Measurements from ENCODE around the gene IRF8. TPM values are rescaled to one million over a fixed set of nuclear protein-coding genes. Genes with fewer than 3 reads are reported as not detected.

IRF8 gene
- total RNA-seq, 1 experiment from 2014 or later: 0.19 TPM

DNA sequence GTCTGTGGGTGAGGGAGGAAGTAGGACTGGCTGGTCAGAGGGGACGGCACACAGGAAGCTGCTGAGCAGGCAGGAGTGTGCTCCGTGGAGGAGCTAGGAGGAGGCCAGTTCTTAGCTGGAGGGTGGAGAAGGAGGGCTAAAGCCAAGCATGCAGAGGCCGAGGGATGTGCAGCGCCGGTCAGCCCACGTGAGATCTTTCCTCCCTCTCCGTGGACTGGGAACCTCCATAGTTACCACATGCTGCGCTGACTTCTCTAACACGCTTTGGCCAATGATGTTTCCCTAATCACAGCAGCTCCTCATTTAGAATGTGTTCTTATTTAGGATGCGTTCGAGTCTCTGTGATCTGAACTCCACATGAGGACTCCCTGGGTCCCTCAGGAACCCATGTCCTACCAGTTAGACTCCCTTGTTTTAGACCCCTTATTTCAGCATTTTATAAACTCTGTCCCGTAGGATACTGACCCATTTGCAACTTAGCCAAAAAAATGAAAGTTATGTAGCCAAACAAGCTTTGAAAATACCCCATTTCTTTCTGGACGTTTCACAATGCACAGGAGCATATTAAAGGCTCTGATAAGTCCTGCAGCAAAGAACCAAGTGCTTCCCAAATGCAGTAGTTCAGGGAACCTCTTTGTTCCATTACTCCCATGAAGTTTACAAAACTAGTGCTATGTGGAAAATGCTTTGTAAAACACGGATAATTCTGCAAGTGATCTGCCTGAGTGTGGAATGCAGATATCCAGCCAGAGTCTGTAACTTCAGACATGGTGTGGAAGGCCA is 51.4 kb downstream of the IRF8 start:
- POLR2A ChIA-PET (ENCODE audit: low non-redundant PET): no interaction called here
- TF ChIP-seq, protein P1, sequence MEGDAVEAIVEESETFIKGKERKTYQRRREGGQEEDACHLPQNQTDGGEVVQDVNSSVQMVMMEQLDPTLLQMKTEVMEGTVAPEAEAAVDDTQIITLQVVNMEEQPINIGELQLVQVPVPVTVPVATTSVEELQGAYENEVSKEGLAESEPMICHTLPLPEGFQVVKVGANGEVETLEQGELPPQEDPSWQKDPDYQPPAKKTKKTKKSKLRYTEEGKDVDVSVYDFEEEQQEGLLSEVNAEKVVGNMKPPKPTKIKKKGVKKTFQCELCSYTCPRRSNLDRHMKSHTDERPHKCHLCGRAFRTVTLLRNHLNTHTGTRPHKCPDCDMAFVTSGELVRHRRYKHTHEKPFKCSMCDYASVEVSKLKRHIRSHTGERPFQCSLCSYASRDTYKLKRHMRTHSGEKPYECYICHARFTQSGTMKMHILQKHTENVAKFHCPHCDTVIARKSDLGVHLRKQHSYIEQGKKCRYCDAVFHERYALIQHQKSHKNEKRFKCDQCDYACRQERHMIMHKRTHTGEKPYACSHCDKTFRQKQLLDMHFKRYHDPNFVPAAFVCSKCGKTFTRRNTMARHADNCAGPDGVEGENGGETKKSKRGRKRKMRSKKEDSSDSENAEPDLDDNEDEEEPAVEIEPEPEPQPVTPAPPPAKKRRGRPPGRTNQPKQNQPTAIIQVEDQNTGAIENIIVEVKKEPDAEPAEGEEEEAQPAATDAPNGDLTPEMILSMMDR (conservative IDR thresholded peaks at IDR 0.05; ENCODE audit: low read depth, low read length): no peak
- no peak for TF ChIP-seq EZH2 (IDR thresholded peaks at IDR 0.05; ENCODE audit: borderline replicate concordance, low read depth, low read length, poor library complexity, severe bottlenecking)
- intact Hi-C loops (cut with micrococcal nuclease; ENCODE audit: unreplicated experiment): no loop called here
- Histone ChIP-seq H3K27ac (ENCODE audit: low read depth, low read length, poor library complexity, severe bottlenecking) (no peak overlapping the region), H3K36me3 (ENCODE audit: insufficient read depth, low read length, poor library complexity, severe bottlenecking) (no peaks in the 10 kb centered on the region), H3K4me3 (ENCODE audit: low read depth, low read length, poor library complexity, severe bottlenecking) (no peak overlapping the region), H3K9me3 (ENCODE audit: low read depth, low read length, poor library complexity, severe bottlenecking) (no peaks in the 10 kb centered on the region), H3K27me3 (replicated peaks; ENCODE audit: insufficient read depth, low read depth, low read length, poor library complexity) (peaks cover 33% of the 10 kb centered on the region), H3K4me1 (ENCODE audit: insufficient read depth, low read length, poor library complexity, severe bottlenecking) (no peaks in the 10 kb centered on the region)
- CTCF ChIA-PET: interaction anchor here (0.6 kb wide), 1 partner anchor 131 kb away, joined by 6 read pairs; no protein-coding TSS in a partner anchor
- BruUV-seq (replicated peaks): no TSS peak
- DNase-seq (ENCODE audit: low spot score): no peak

DNA sequence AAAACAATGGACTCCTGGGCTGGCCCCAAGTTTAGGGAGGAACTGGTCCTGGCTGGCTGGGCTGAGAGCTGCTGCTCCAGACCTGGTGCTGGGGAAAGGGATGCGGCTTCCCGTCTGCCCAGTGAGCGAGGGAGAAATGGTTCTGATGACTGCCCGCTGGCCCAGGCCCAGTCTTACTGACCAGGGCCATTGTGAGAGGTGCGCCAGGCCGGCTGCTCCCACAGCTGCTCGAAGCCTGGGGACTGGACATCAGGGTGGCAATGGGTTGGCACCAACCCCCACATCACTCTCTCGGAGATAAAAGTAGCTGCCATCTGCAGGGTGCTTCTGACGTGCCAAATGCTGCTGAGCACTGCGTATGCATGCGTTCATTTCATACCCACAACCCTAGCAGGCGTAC is 53.2 kb downstream of the IRF8 start:
- Histone ChIP-seq H3K27me3 (replicated peaks; ENCODE audit: insufficient read depth, low read depth, low read length, poor library complexity) (peaks cover 18% of the 10 kb centered on the region), H3K27ac (ENCODE audit: low read depth, low read length, poor library complexity, severe bottlenecking) (no peak overlapping the region), H3K9me3 (ENCODE audit: low read depth, low read length, poor library complexity, severe bottlenecking) (no peaks in the 10 kb centered on the region), H3K4me1 (ENCODE audit: insufficient read depth, low read length, poor library complexity, severe bottlenecking) (no peaks in the 10 kb centered on the region), H3K4me3 (ENCODE audit: low read depth, low read length, poor library complexity, severe bottlenecking) (no peak overlapping the region), H3K36me3 (ENCODE audit: insufficient read depth, low read length, poor library complexity, severe bottlenecking) (no peaks in the 10 kb centered on the region)
- DNase-seq (ENCODE audit: low spot score): no peak
- ChIA-PET CTCF (no interaction called here), POLR2A (ENCODE audit: low non-redundant PET) (no interaction called here)
- no peak for TF ChIP-seq EZH2 (IDR thresholded peaks at IDR 0.05; ENCODE audit: borderline replicate concordance, low read depth, low read length, poor library complexity, severe bottlenecking)
- TF ChIP-seq, protein P1 (conservative IDR thresholded peaks at IDR 0.05; ENCODE audit: low read depth, low read length): no peak
- BruUV-seq (replicated peaks): no TSS peak
- intact Hi-C loops (cut with micrococcal nuclease; ENCODE audit: unreplicated experiment): no loop called here

DNA sequence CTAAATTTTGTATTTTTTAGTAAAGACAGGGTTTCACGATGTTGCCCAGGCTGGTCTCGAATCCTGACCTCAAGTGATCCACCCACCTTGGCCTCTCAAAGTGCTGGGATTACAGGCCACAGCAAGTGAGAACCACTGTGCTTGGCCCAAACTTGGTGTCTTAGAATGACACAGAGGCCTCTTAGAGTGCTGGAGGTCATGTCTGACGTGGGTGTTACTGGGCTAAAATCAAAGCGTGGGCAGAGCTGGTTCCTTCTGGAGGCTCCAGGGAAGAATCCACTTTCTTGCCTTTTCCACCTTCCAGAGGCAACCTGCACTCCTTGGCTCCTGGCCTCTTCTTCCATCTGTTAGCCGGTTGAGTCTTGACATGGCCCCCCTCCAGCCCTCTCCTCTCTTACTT is 53.8 kb downstream of the IRF8 start:
- H3K27ac ChIP-seq (ENCODE audit: low read depth, low read length, poor library complexity, severe bottlenecking): no peak overlapping the region
- peaks cover 14% of the 10 kb centered on the region for H3K27me3 ChIP-seq (replicated peaks; ENCODE audit: insufficient read depth, low read depth, low read length, poor library complexity)
- no peaks in the 10 kb centered on the region for H3K9me3 ChIP-seq (ENCODE audit: low read depth, low read length, poor library complexity, severe bottlenecking)
- BruUV-seq (replicated peaks): no TSS peak
- no peaks in the 10 kb centered on the region for H3K4me1 ChIP-seq (ENCODE audit: insufficient read depth, low read length, poor library complexity, severe bottlenecking)
- ChIA-PET CTCF (no interaction called here), POLR2A (ENCODE audit: low non-redundant PET) (no interaction called here)
- no peaks in the 10 kb centered on the region for H3K36me3 ChIP-seq (ENCODE audit: insufficient read depth, low read length, poor library complexity, severe bottlenecking)
- DNase-seq (ENCODE audit: low spot score): no peak
- intact Hi-C loops (cut with micrococcal nuclease; ENCODE audit: unreplicated experiment): no loop called here
- no peak for TF ChIP-seq EZH2 (IDR thresholded peaks at IDR 0.05; ENCODE audit: borderline replicate concordance, low read depth, low read length, poor library complexity, severe bottlenecking)
- TF ChIP-seq, protein P1 (conservative IDR thresholded peaks at IDR 0.05; ENCODE audit: low read depth, low read length): no peak
- H3K4me3 ChIP-seq (ENCODE audit: low read depth, low read length, poor library complexity, severe bottlenecking): no peak overlapping the region

All from A673 (cell line).